GM12878 (cell line): ENCODE data around the gene RRP12. TPM values are rescaled to one million over a fixed set of nuclear protein-coding genes. Genes with fewer than 3 reads are reported as not detected.

ENCODE experiments used
- ATAC-seq: fragments of 200-7000 bp; cut with Tn5 transposase; 3 replicates; pipeline ENCODE4 v1.9.1; 2020; ENCODE audit warnings: mild to moderate bottlenecking, moderate library complexity
- BruUV-seq: library from RNA; stranded (reverse); fragments of 400-500 nt; replicated peaks from 2 replicates; lab custom pipeline; 2021; lab: Mats Ljungman, UMichigan
- CTCF ChIA-PET: fragments of 300-600 bp; sonication (Branson Sonifier 250); formaldehyde crosslinking; extraction: SDS; loops from one replicate; lab custom pipeline; 2021; ENCODE audit warnings: inconsistent platforms; lab: Yijun Ruan, JAX
- POLR2A ChIA-PET: fragments of 350-600 bp; formaldehyde crosslinking; extraction: SDS; loops from one replicate; lab custom pipeline; 2021; ENCODE audit warnings: inconsistent platforms; lab: Charles Lee
- RAD21 ChIA-PET: fragments of 300-600 bp; sonication (Branson Sonifier 250); formaldehyde crosslinking; loops from one replicate; lab custom pipeline; 2023; ENCODE audit warnings: antibody characterized with exemption; ENCODE audit not compliant: unreplicated experiment; lab: Charles Lee
- SMC1A ChIA-PET: fragments of 300-600 bp; sonication (Branson Sonifier 250); formaldehyde crosslinking; loops from one replicate; lab custom pipeline; 2023; ENCODE audit not compliant: unreplicated experiment, uncharacterized antibody; lab: Charles Lee
- DNase-seq: peaks from one replicate; pipeline ENCODE4 v3.0.0-alpha.2; 2011; ENCODE audit warnings: low read depth, low spot score
- FAIRE-seq: peaks from 3 replicates; lab custom pipeline; 2011; peaks lifted over from hg19 to GRCh38; lab: Jason Lieb, UNC
- H2AFZ ChIP-seq: 2 replicates; pipeline ENCODE4 v1.6.0; 2011; ENCODE audit warnings: low read depth, low read length, control low read depth; ENCODE audit not compliant: control insufficient read depth
- H3K27ac ChIP-seq: 2 replicates; pipeline ENCODE4 v1.5.1; 2011; ENCODE audit warnings: control low read depth; ENCODE audit not compliant: control insufficient read depth, insufficient read depth
- H3K27me3 ChIP-seq, 2 experiments: replicated peaks in 1 of 2; 2 replicates each; pipeline versions ENCODE4 v1.6.0 to v1.6.1; 2011; ENCODE audit warnings: low read length in 1 of 2; ENCODE audit not compliant: control insufficient read depth in 2 of 2, insufficient read depth in 2 of 2
- H3K36me3 ChIP-seq, 2 experiments: 2 replicates each; pipeline ENCODE4 v1.5.1; 2011; ENCODE audit warnings: low read length in 1 of 2; ENCODE audit not compliant: control insufficient read depth in 2 of 2, insufficient read depth in 2 of 2
- H3K4me1 ChIP-seq: 2 replicates; pipeline ENCODE4 v1.6.1; 2011; ENCODE audit warnings: mild to moderate bottlenecking, low read length, moderate library complexity, mixed read lengths; ENCODE audit not compliant: control insufficient read depth, insufficient read depth
- H3K4me2 ChIP-seq: 2 replicates; pipeline ENCODE4 v1.6.0; 2011; ENCODE audit warnings: control low read depth; ENCODE audit not compliant: control insufficient read depth, insufficient read depth
- H3K4me3 ChIP-seq: fragments of 200-600 bp; sonication (generic); 2 replicates; pipeline ENCODE4 v1.5.1; 2016
- H3K79me2 ChIP-seq: 2 replicates; pipeline ENCODE4 v1.6.0; 2011; ENCODE audit warnings: low read length; ENCODE audit not compliant: control insufficient read depth, insufficient read depth
- H3K9ac ChIP-seq: 2 replicates; pipeline ENCODE4 v1.8.0; 2011; ENCODE audit warnings: low read length, control low read depth, mixed read lengths; ENCODE audit not compliant: control insufficient read depth, insufficient read depth
- H3K9me3 ChIP-seq: replicated peaks from 3 replicates; pipeline ENCODE4 v1.5.1; 2011; ENCODE audit warnings: mild to moderate bottlenecking, low read length; ENCODE audit not compliant: control insufficient read depth, insufficient read depth
- H4K20me1 ChIP-seq: 2 replicates; pipeline ENCODE4 v1.6.0; 2011; ENCODE audit not compliant: control insufficient read depth, insufficient read depth
- PML ChIP-seq: IDR thresholded peaks from 2 replicates; pipeline ENCODE4 v1.6.1; 2012; ENCODE audit warnings: low read length, inconsistent platforms
- POLR2AphosphoS2 ChIP-seq: IDR thresholded peaks from 2 replicates; pipeline ENCODE4 v1.6.1; 2011; ENCODE audit warnings: low read depth, mild to moderate bottlenecking, low read length, improper control_type of control experiment, moderate library complexity
- SUPT20H ChIP-seq: IDR thresholded peaks from 2 replicates; pipeline ENCODE4 v1.6.1; 2011; ENCODE audit warnings: low read depth, mild to moderate bottlenecking, low read length, moderate library complexity, borderline replicate concordance; ENCODE audit not compliant: control insufficient read depth
- WGBS: methylation state at CpG from one replicate; pipeline ENCODE4 v1.1.6; 2016; ENCODE audit warnings: low lambda C conversion rate; ENCODE audit not compliant: insufficient replicate concordance, insufficient coverage; ENCODE audit errors: missing lambda C conversion rate; 5-methylcytosine and 5-hydroxymethylcytosine counted together
- in situ Hi-C: fragments of 300-500 bp; cut with MboI; formaldehyde crosslinking; loops from 9 replicates; pipeline ENCODE4 v1.14.3; 2018; ENCODE audit warnings: mixed read lengths
- intact Hi-C: fragments of 100-400 bp; cut with micrococcal nuclease; formaldehyde crosslinking; loops from one replicate; pipeline ENCODE4 v1.14.2; 2022; ENCODE audit not compliant: unreplicated experiment
- polyA plus RNA-seq, 11 experiments: library from polyadenylated mRNA; depleted of rRNA in 4 of 11; unstranded in 6 of 11; stranded (reverse) in 5 of 11; fragments of >200 nt; fragmentation: Nextera tagmentation in 4 of 11; fragmentation: Illumina TruSeq in 1 of 11; extraction: Ambion mirVana in 4 of 11; extraction: Trizol in 1 of 11; gene quantifications; 1 replicate in 1 of 11; 2 replicates in 10 of 11; pipeline versions ENCODE4 v1.2.1 to v1.2.3, GENCODE V29; 2011 to 2016; ENCODE audit warnings: inconsistent platforms in 2 of 11, missing spikeins in 2 of 11, low read depth in 1 of 11
- total RNA-seq, 4 experiments: library from RNA; depleted of rRNA in 3 of 4; stranded (reverse); fragments of >200 nt in 3 of 4; fragmentation: Illumina TruSeq in 1 of 4; extraction: Trizol in 1 of 4; gene quantifications; 2 replicates each; pipeline versions ENCODE4 v1.2.1 to v1.2.3, GENCODE V29; 2013 to 2021
- TF ChIP-seq, protein P1 (sequence below): fragments of 450-650 bp; IDR thresholded peaks from 2 replicates; pipeline ENCODE4 v1.6.1; 2017; ENCODE audit warnings: antibody characterized with exemption, mild to moderate bottlenecking, moderate library complexity
- TF ChIP-seq, protein P2 (sequence below): fragments of 450-650 bp; IDR thresholded peaks from 2 replicates; pipeline ENCODE4 v1.6.1; 2016; ENCODE audit warnings: mild to moderate bottlenecking

RRP12 gene
- total and polyA plus RNA-seq, 10 of the 15 experiments (the other 5 are each of a cell fraction or from before 2014, with no cell fraction given), result 5.3 to 48.7 (median 16.8) TPM

DNA sequence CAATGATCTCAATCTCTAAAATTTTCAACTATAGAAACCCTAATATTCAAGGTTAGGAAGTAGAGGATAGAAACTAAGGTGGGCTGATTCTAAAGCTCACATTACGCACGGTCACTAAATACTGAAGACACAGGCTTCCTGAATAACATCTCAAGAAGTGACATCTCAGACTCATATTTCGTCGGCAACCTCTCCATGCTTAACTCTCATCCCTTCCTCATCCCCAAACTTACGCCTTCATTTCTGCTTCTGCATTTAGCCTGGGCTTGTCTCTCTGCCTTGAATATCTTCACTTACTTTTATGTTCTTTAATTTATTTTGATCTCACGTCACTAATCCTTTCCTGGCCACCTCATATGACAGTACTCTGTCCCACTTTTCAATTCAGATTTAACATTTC is 34.1 kb upstream of the RRP12 start:
- in situ Hi-C loops, result no loop called here
- Histone ChIP-seq H3K4me2 (no peak overlapping the region), H3K36me3 (peaks cover 9 to 33% of the 10 kb centered on the region in 2 experiments), H4K20me1 (peaks cover 8% of the 10 kb centered on the region; the same call in 1 of the 2 replicates), H3K9ac (no peak overlapping the region), H3K4me3 (no peak overlapping the region), H3K4me1 (no peaks in the 10 kb centered on the region), H3K27ac (no peak overlapping the region), H2AFZ (no peak overlapping the region), H3K9me3 (no peaks in the 10 kb centered on the region), H3K27me3 (no peaks in the 10 kb centered on the region), H3K79me2 (peaks cover 10% of the 10 kb centered on the region)
- intact Hi-C loops, result no loop called here
- ChIA-PET RAD21 (no interaction called here), CTCF (interaction anchor here (1.2 to 1.4 kb wide), 2 partner anchors 12 to 20 kb away, joined by 3 read pairs; no protein-coding TSS in a partner anchor), SMC1A (no interaction called here), POLR2A (interaction anchor here (0.7 kb wide), 1 partner anchor 11 kb away, joined by 3 read pairs; no protein-coding TSS in a partner anchor)
- ATAC-seq (no peak), FAIRE-seq (no peak), DNase-seq (no peak)
- WGBS, result 95% methylated on average over 6 of the region's 6 CpGs
- BruUV-seq, result no TSS peak
- TF ChIP-seq SUPT20H (no peak), POLR2AphosphoS2 (0 out of 2 replicates have a peak, but pooled peaks have one; percentile 63), PML (no peak)
- TF ChIP-seq, protein P1, sequence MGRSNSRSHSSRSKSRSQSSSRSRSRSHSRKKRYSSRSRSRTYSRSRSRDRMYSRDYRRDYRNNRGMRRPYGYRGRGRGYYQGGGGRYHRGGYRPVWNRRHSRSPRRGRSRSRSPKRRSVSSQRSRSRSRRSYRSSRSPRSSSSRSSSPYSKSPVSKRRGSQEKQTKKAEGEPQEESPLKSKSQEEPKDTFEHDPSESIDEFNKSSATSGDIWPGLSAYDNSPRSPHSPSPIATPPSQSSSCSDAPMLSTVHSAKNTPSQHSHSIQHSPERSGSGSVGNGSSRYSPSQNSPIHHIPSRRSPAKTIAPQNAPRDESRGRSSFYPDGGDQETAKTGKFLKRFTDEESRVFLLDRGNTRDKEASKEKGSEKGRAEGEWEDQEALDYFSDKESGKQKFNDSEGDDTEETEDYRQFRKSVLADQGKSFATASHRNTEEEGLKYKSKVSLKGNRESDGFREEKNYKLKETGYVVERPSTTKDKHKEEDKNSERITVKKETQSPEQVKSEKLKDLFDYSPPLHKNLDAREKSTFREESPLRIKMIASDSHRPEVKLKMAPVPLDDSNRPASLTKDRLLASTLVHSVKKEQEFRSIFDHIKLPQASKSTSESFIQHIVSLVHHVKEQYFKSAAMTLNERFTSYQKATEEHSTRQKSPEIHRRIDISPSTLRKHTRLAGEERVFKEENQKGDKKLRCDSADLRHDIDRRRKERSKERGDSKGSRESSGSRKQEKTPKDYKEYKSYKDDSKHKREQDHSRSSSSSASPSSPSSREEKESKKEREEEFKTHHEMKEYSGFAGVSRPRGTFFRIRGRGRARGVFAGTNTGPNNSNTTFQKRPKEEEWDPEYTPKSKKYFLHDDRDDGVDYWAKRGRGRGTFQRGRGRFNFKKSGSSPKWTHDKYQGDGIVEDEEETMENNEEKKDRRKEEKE, result no peak
- TF ChIP-seq, protein P2, sequence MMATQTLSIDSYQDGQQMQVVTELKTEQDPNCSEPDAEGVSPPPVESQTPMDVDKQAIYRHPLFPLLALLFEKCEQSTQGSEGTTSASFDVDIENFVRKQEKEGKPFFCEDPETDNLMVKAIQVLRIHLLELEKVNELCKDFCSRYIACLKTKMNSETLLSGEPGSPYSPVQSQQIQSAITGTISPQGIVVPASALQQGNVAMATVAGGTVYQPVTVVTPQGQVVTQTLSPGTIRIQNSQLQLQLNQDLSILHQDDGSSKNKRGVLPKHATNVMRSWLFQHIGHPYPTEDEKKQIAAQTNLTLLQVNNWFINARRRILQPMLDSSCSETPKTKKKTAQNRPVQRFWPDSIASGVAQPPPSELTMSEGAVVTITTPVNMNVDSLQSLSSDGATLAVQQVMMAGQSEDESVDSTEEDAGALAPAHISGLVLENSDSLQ, result no peak
